Muscle layer of duodenum (tissue), 2 donors: ENCODE results near the gene MSMO1.

Source experiments
- H3K27ac ChIP-seq: one replicate; pipeline ENCODE4 v1.7.0; 2013; ENCODE audit warnings: mild to moderate bottlenecking, low read length
- H3K27me3 ChIP-seq: one replicate; pipeline ENCODE4 v1.7.0; 2013; ENCODE audit warnings: low read depth, mild to moderate bottlenecking, control low read depth, low read length
- H3K36me3 ChIP-seq, 2 donors: one replicate each; pipeline ENCODE4 v1.7.0; 2013; ENCODE audit warnings: low read length in 2 of 2, control low read depth in 1 of 2, mild to moderate bottlenecking in 1 of 2; ENCODE audit not compliant: insufficient read depth in 2 of 2, control insufficient read depth in 1 of 2
- H3K4me1 ChIP-seq, 2 donors: one replicate each; pipeline ENCODE4 v1.7.0; 2013; ENCODE audit warnings: low read length in 2 of 2, mild to moderate bottlenecking in 2 of 2, control low read depth in 1 of 2, moderate library complexity in 1 of 2; ENCODE audit not compliant: insufficient read depth in 2 of 2, control insufficient read depth in 1 of 2
- H3K4me3 ChIP-seq, 2 donors: one replicate each; pipeline ENCODE4 v1.7.0; 2013; ENCODE audit warnings: low read length in 2 of 2, low read depth in 1 of 2, mild to moderate bottlenecking in 1 of 2
- H3K9me3 ChIP-seq, 2 donors: one replicate each; pipeline ENCODE4 v1.7.0; 2013; ENCODE audit warnings: low read length in 2 of 2, control low read depth in 1 of 2, mild to moderate bottlenecking in 1 of 2; ENCODE audit not compliant: control insufficient read depth in 1 of 2
- donor health status: healthy.

Gene MSMO1

GRCh38 chr4:165297626-165298025 lies 29.8 kb upstream of the MSMO1 start:
- H3K4me1 ChIP-seq: peaks cover 0 to 6% of the 10 kb centered on the region in 2 donors
- H3K27ac ChIP-seq: no peak overlapping the region
- no peak overlapping the region for H3K4me3 ChIP-seq
- no peaks in the 10 kb centered on the region for H3K9me3 ChIP-seq
- H3K36me3 ChIP-seq: peaks cover 6 to 18% of the 10 kb centered on the region in 2 donors
- no peaks in the 10 kb centered on the region for H3K27me3 ChIP-seq

GRCh38 chr4:165299399-165300060 lies 27.9 kb upstream of the MSMO1 start:
- H3K27ac ChIP-seq: no peak overlapping the region
- no peaks in the 10 kb centered on the region for H3K27me3 ChIP-seq
- peaks cover 6 to 18% of the 10 kb centered on the region in 2 donors for H3K36me3 ChIP-seq
- no peaks in the 10 kb centered on the region for H3K9me3 ChIP-seq
- no peaks in the 10 kb centered on the region for H3K4me1 ChIP-seq
- no peak overlapping the region for H3K4me3 ChIP-seq

DNA sequence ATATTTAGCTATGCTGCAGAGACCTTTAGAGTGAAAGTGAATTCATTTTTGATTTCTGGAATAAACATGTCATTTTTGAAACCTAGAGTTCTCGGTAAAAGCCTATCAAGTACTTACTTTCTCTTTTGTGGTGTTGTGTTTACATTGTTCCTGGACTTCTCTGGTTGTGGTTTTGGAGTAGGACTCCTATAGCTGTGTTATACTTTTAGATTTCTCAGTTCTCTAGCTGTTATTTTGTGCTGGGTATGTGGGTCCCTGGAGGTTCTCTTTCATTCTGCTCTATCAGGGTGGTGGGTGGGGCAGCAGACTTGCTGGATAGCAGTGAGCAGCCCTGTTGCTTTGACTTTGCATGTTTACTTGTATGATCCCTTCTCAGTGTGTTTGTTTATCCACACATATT lies 25.6 kb upstream of the MSMO1 start:
- Histone ChIP-seq H3K4me3 (peak overlapping the region; percentile 41 to 46), H3K9me3 (no peaks in the 10 kb centered on the region), H3K27ac (no peak overlapping the region), H3K27me3 (no peaks in the 10 kb centered on the region), H3K4me1 (no peaks in the 10 kb centered on the region), H3K36me3 (peaks cover 6 to 18% of the 10 kb centered on the region in 2 donors)

- Histone ChIP-seq H3K4me1 (no peaks in the 10 kb centered on the region), H3K27ac (no peak overlapping the region), H3K36me3 (peaks cover 3 to 15% of the 10 kb centered on the region in 2 donors), H3K9me3 (no peaks in the 10 kb centered on the region), H3K27me3 (no peaks in the 10 kb centered on the region), H3K4me3 (no peak overlapping the region)
Measured at GRCh38 chr4:165302658-165303057, 24.8 kb upstream of the MSMO1 start.

GRCh38 chr4:165308166-165308565 lies 19.3 kb upstream of the MSMO1 start:
- Histone ChIP-seq H3K27ac (no peak overlapping the region), H3K4me3 (no peak overlapping the region), H3K27me3 (no peaks in the 10 kb centered on the region), H3K9me3 (no peaks in the 10 kb centered on the region), H3K36me3 (peaks cover 0 to 5% of the 10 kb centered on the region in 2 donors), H3K4me1 (no peaks in the 10 kb centered on the region)

DNA sequence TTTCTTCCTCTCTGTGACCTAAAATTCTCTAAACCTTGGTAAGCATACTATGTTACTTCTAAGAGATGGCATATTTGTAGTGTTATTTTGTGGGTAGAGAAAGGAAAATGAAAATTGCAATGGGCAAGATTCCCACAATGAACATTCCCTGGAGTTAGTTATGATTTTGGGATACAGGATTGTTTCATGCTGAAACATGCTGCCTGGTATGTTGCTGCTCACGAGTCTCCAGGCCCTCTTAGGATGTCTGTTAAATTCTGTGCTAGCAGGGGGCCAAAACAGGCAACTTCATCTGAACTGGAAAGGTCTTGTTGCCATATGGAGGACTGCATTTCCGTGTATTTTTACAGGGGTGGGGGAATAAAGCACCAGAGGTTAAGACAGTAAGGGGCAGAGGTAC lies 18.9 kb upstream of the MSMO1 start:
- Histone ChIP-seq H3K27ac (no peak overlapping the region), H3K4me3 (no peak overlapping the region), H3K9me3 (no peaks in the 10 kb centered on the region), H3K27me3 (no peaks in the 10 kb centered on the region), H3K4me1 (no peaks in the 10 kb centered on the region), H3K36me3 (peaks cover 0 to 5% of the 10 kb centered on the region in 2 donors)

DNA sequence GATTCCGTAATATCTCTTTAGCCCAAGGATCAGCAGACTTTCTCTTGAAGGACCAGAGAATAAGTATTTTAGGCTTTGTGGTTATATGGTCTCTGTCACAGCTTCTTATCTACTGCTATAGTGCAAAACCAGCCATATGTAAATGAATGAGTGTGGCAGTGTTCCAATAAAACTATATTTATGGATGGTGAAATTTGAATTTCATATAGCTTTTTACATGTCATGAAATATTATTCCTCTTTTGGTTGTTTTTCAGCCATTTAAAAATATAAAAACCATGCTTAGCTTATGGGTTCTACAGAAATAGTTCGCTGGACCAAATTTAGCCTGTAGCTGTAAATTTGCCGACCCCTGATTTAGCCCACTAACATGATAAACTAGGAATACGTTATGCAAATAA lies 18.0 kb upstream of the MSMO1 start:
- H3K9me3 ChIP-seq: no peaks in the 10 kb centered on the region
- H3K36me3 ChIP-seq: peaks cover 5% of the 10 kb centered on the region in 2 donors
- H3K27me3 ChIP-seq: no peaks in the 10 kb centered on the region
- H3K4me1 ChIP-seq: no peaks in the 10 kb centered on the region
- no peak overlapping the region for H3K27ac ChIP-seq
- H3K4me3 ChIP-seq: no peak overlapping the region

GRCh38 chr4:165312506-165312905 lies 15.0 kb upstream of the MSMO1 start:
- no peaks in the 10 kb centered on the region for H3K27me3 ChIP-seq
- H3K4me3 ChIP-seq: no peak overlapping the region
- peaks cover 5% of the 10 kb centered on the region in 2 donors for H3K36me3 ChIP-seq

GRCh38 chr4:165319030-165319429 lies 8.4 kb upstream of the MSMO1 start:
- no peak overlapping the region for H3K4me3 ChIP-seq
- H3K4me1 ChIP-seq: no peaks in the 10 kb centered on the region
- H3K27me3 ChIP-seq: no peaks in the 10 kb centered on the region
- no peak overlapping the region for H3K27ac ChIP-seq
- peaks cover 4 to 5% of the 10 kb centered on the region in 2 donors for H3K36me3 ChIP-seq
- no peaks in the 10 kb centered on the region for H3K9me3 ChIP-seq

More at GRCh38 chr4:165312506-165312905, 15.0 kb upstream of the MSMO1 start:
- H3K27ac ChIP-seq: no peak overlapping the region
- H3K4me1 ChIP-seq: no peaks in the 10 kb centered on the region
- H3K9me3 ChIP-seq: no peaks in the 10 kb centered on the region

GRCh38 chr4:165319509-165319908 lies 8.0 kb upstream of the MSMO1 start:
- Histone ChIP-seq H3K36me3 (peaks cover 0 to 4% of the 10 kb centered on the region in 2 donors), H3K9me3 (no peaks in the 10 kb centered on the region), H3K27ac (no peak overlapping the region), H3K4me1 (no peaks in the 10 kb centered on the region), H3K4me3 (no peak overlapping the region), H3K27me3 (no peaks in the 10 kb centered on the region)

DNA sequence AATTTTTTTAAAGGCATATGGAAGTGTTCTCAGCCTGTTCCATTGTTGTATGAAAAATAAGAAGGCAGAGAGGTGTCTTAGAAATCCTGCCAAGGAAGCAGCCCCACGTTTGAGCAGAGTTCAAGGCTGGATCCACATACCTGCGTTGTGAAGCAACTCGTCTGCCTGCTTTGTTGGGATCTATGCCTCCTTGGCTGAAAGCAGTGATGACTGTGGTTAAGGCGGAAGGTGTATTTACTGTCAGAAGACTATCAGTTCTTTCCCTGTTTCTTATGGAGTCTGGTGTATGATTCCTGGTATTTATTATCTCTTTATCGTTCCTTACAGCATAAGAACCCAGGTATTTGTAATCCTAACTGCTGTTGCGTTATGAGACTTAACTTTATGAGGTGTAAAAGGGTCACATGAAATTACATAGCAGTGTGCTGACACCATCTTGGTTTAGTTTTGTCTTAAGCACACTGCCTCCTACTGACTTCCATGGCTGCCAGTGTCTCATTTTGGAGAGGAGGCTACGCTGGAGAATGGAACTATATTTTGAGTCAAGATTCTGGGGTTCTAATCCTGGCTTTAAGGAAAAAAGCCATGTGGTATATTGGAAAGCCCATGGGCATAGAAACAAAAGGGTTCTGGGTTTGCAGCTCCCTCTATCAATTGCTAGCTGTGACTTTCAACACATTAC lies 3.1 kb upstream of the MSMO1 start:
- no peak overlapping the region for H3K27ac ChIP-seq
- no peak overlapping the region for H3K4me3 ChIP-seq
- no peaks in the 10 kb centered on the region for H3K27me3 ChIP-seq
- no peaks in the 10 kb centered on the region for H3K36me3 ChIP-seq
- peaks cover 17 to 21% of the 10 kb centered on the region in 2 donors for H3K4me1 ChIP-seq
- H3K9me3 ChIP-seq: no peaks in the 10 kb centered on the region
